Upper lobe of right lung (tissue), 1 donor: Measurements from ENCODE around the gene FAM3B. TPM values are rescaled to one million over a fixed set of nuclear protein-coding genes. Genes with fewer than 3 reads are reported as not detected.

Experiments used
- ATAC-seq: fragments of 200-7000 bp; cut with Tn5 transposase; one replicate; pipeline ENCODE4 v1.9.1; 2020; ENCODE audit warnings: mild to moderate bottlenecking, moderate library complexity
- DNase-seq: peaks from one replicate; pipeline ENCODE4 v3.0.0-alpha.2; 2020
- H3K27ac ChIP-seq: fragments of 200-600 bp; one replicate; pipeline ENCODE4 v1.8.0; 2022
- H3K27me3 ChIP-seq: fragments of 200-600 bp; one replicate; pipeline ENCODE4 v1.8.0; 2022; ENCODE audit warnings: mild to moderate bottlenecking
- H3K36me3 ChIP-seq: fragments of 200-600 bp; one replicate; pipeline ENCODE4 v1.8.0; 2022
- H3K4me1 ChIP-seq: fragments of 200-600 bp; one replicate; pipeline ENCODE4 v1.8.0; 2022
- H3K4me3 ChIP-seq: fragments of 200-600 bp; one replicate; pipeline ENCODE4 v1.8.0; 2022; ENCODE audit warnings: mild to moderate bottlenecking
- H3K9me3 ChIP-seq: fragments of 200-600 bp; one replicate; pipeline ENCODE4 v1.8.0; 2022
- CTCF ChIP-seq: fragments of 200-600 bp; IDR thresholded peaks from one replicate; pipeline ENCODE4 v1.8.0; 2022; ENCODE audit warnings: antibody characterized with exemption
- intact Hi-C: fragments of 100-400 bp; cut with DNase I; formaldehyde crosslinking; loops from one replicate; pipeline ENCODE4 v1.11.0; 2022
- total RNA-seq: library from RNA; stranded (reverse); fragmentation: NEBNext Ultra II Directional; extraction: Animal tissue kit (Norgen Biotek cat#: 25700); gene quantifications from one replicate; pipeline ENCODE4 v1.2.1, GENCODE V29; 2021
- donor health status: DM: no; HTN: yes; CAD: no; lungs with severe emphysema.

FAM3B gene
- total RNA-seq, 1 donor from 2014 or later: 5.2 TPM

- ATAC-seq (no peak), DNase-seq (no peak)
- Histone ChIP-seq H3K4me3 (no peak overlapping the region), H3K4me1 (no peaks in the 10 kb centered on the region), H3K27me3 (peaks cover 9% of the 10 kb centered on the region), H3K9me3 (no peaks in the 10 kb centered on the region), H3K36me3 (no peaks in the 10 kb centered on the region), H3K27ac (no peak overlapping the region)
- TF ChIP-seq CTCF: no peak
- intact Hi-C loops: no loop called here
These were observed 5.4 kb downstream of the FAM3B start for GRCh38 chr21:41321908-41322495.

- Histone ChIP-seq H3K4me1 (no peaks in the 10 kb centered on the region), H3K27ac (no peak overlapping the region), H3K36me3 (no peaks in the 10 kb centered on the region), H3K4me3 (no peak overlapping the region), H3K27me3 (peaks cover 2% of the 10 kb centered on the region), H3K9me3 (no peaks in the 10 kb centered on the region)
- ATAC-seq (no peak), DNase-seq (no peak)
- intact Hi-C loops: no loop called here
- TF ChIP-seq CTCF: no peak
These were observed 6.1 kb downstream of the FAM3B start for GRCh38 chr21:41322496-41323382.

- H3K4me3 ChIP-seq: no peak overlapping the region
- no peaks in the 10 kb centered on the region for H3K27me3 ChIP-seq
- intact Hi-C loops: no loop called here
- no peaks in the 10 kb centered on the region for H3K36me3 ChIP-seq
- DNase-seq (no peak), ATAC-seq (no peak)
- TF ChIP-seq CTCF: no peak
- H3K4me1 ChIP-seq: no peaks in the 10 kb centered on the region
- H3K27ac ChIP-seq: no peak overlapping the region
- H3K9me3 ChIP-seq: no peaks in the 10 kb centered on the region
These were observed 8.7 kb downstream of the FAM3B start for GRCh38 chr21:41325138-41325912.

- DNase-seq: no peak
- ATAC-seq: no peak
- H3K36me3 ChIP-seq: no peaks in the 10 kb centered on the region
These were observed 9.9 kb downstream of the FAM3B start for GRCh38 chr21:41326414-41327080.

More at GRCh38 chr21:41326414-41327080, 9.9 kb downstream of the FAM3B start:
- no peaks in the 10 kb centered on the region for H3K4me1 ChIP-seq
- TF ChIP-seq CTCF: no peak
- H3K9me3 ChIP-seq: no peaks in the 10 kb centered on the region
- intact Hi-C loops: no loop called here
- H3K27ac ChIP-seq: no peak overlapping the region
- no peak overlapping the region for H3K4me3 ChIP-seq
- H3K27me3 ChIP-seq: no peaks in the 10 kb centered on the region
